HUES48 (cell line): ENCODE results near the gene POMT2.

Source experiments
- H3K27ac ChIP-seq: one replicate; pipeline ENCODE4 v1.7.0; 2013; ENCODE audit warnings: low read depth, low read length, inconsistent platforms
- H3K27me3 ChIP-seq: 2 replicates; pipeline ENCODE4 v1.6.1; 2013; ENCODE audit warnings: mild to moderate bottlenecking, low read length; ENCODE audit not compliant: control insufficient read depth, insufficient read depth
- H3K36me3 ChIP-seq: 2 replicates; pipeline ENCODE4 v1.6.1; 2013; ENCODE audit warnings: low read length; ENCODE audit not compliant: control insufficient read depth, insufficient read depth
- H3K4me1 ChIP-seq: 2 replicates; pipeline ENCODE4 v1.6.1; 2013; ENCODE audit warnings: mild to moderate bottlenecking, low read length; ENCODE audit not compliant: control insufficient read depth, insufficient read depth
- H3K4me3 ChIP-seq: 2 replicates; pipeline ENCODE4 v1.5.1; 2013; ENCODE audit warnings: mild to moderate bottlenecking, low read depth, low read length
- H3K9ac ChIP-seq: 2 replicates; pipeline ENCODE4 v1.6.1; 2013; ENCODE audit warnings: mild to moderate bottlenecking, low read depth, low read length, moderate library complexity
- H3K9me3 ChIP-seq: 2 replicates; pipeline ENCODE4 v1.6.1; 2013; ENCODE audit warnings: low read length; ENCODE audit not compliant: control insufficient read depth, insufficient read depth

Gene POMT2

GRCh38 chr14:77241955-77242354 lies 78.7 kb downstream of the POMT2 start:
- no peaks in the 10 kb centered on the region for H3K27me3 ChIP-seq
- H3K9me3 ChIP-seq, result no peaks in the 10 kb centered on the region
- no peak overlapping the region for H3K4me3 ChIP-seq
- H3K36me3 ChIP-seq, result no peaks in the 10 kb centered on the region
- no peak overlapping the region for H3K27ac ChIP-seq
- H3K9ac ChIP-seq, result no peak overlapping the region
- no peaks in the 10 kb centered on the region for H3K4me1 ChIP-seq

GRCh38 chr14:77240336-77240915 lies 80.3 kb downstream of the POMT2 start:
- no peaks in the 10 kb centered on the region for H3K27me3 ChIP-seq
- H3K4me1 ChIP-seq, result no peaks in the 10 kb centered on the region
- no peaks in the 10 kb centered on the region for H3K9me3 ChIP-seq
- H3K27ac ChIP-seq, result no peak overlapping the region
- no peak overlapping the region for H3K9ac ChIP-seq
- H3K36me3 ChIP-seq, result no peaks in the 10 kb centered on the region
- H3K4me3 ChIP-seq, result no peak overlapping the region

- H3K9me3 ChIP-seq, result no peaks in the 10 kb centered on the region
- no peaks in the 10 kb centered on the region for H3K4me1 ChIP-seq
- H3K9ac ChIP-seq, result no peak overlapping the region
- H3K27ac ChIP-seq, result no peak overlapping the region
- H3K27me3 ChIP-seq, result no peaks in the 10 kb centered on the region
- H3K36me3 ChIP-seq, result no peaks in the 10 kb centered on the region
- H3K4me3 ChIP-seq, result no peak overlapping the region
Measured at GRCh38 chr14:77239412-77239811, 81.3 kb downstream of the POMT2 start.

GRCh38 chr14:77238996-77239395 lies 81.7 kb downstream of the POMT2 start:
- H3K27me3 ChIP-seq, result no peaks in the 10 kb centered on the region
- no peak overlapping the region for H3K9ac ChIP-seq
- no peaks in the 10 kb centered on the region for H3K36me3 ChIP-seq
- H3K4me3 ChIP-seq, result no peak overlapping the region
- no peak overlapping the region for H3K27ac ChIP-seq
- H3K4me1 ChIP-seq, result no peaks in the 10 kb centered on the region
- no peaks in the 10 kb centered on the region for H3K9me3 ChIP-seq

GRCh38 chr14:77238356-77238755 lies 82.3 kb downstream of the POMT2 start:
- no peak overlapping the region for H3K4me3 ChIP-seq
- H3K9ac ChIP-seq, result no peak overlapping the region
- no peaks in the 10 kb centered on the region for H3K36me3 ChIP-seq
- H3K9me3 ChIP-seq, result no peaks in the 10 kb centered on the region
- H3K4me1 ChIP-seq, result no peaks in the 10 kb centered on the region
- no peak overlapping the region for H3K27ac ChIP-seq
- no peaks in the 10 kb centered on the region for H3K27me3 ChIP-seq

GRCh38 chr14:77236814-77237213 lies 83.9 kb downstream of the POMT2 start:
- Histone ChIP-seq H3K27me3 (no peaks in the 10 kb centered on the region), H3K4me1 (no peaks in the 10 kb centered on the region), H3K36me3 (no peaks in the 10 kb centered on the region), H3K9me3 (no peaks in the 10 kb centered on the region), H3K27ac (no peak overlapping the region), H3K4me3 (no peak overlapping the region), H3K9ac (no peak overlapping the region)

GRCh38 chr14:77231721-77232120 lies 89.0 kb downstream of the POMT2 start:
- H3K36me3 ChIP-seq, result no peaks in the 10 kb centered on the region
- no peak overlapping the region for H3K9ac ChIP-seq
- H3K27ac ChIP-seq, result no peak overlapping the region
- no peaks in the 10 kb centered on the region for H3K9me3 ChIP-seq
- H3K4me1 ChIP-seq, result no peaks in the 10 kb centered on the region
- H3K27me3 ChIP-seq, result no peaks in the 10 kb centered on the region
- no peak overlapping the region for H3K4me3 ChIP-seq

GRCh38 chr14:77230914-77231313 lies 89.8 kb downstream of the POMT2 start:
- Histone ChIP-seq H3K4me1 (no peaks in the 10 kb centered on the region), H3K36me3 (no peaks in the 10 kb centered on the region), H3K9me3 (no peaks in the 10 kb centered on the region), H3K4me3 (no peak overlapping the region), H3K27me3 (no peaks in the 10 kb centered on the region), H3K27ac (no peak overlapping the region), H3K9ac (no peak overlapping the region)

GRCh38 chr14:77228056-77228455 lies 92.6 kb downstream of the POMT2 start:
- Histone ChIP-seq H3K9ac (no peak overlapping the region), H3K4me1 (peaks cover 15% of the 10 kb centered on the region; the same call in 1 of the 2 replicates), H3K9me3 (no peaks in the 10 kb centered on the region), H3K4me3 (no peak overlapping the region), H3K36me3 (no peaks in the 10 kb centered on the region), H3K27ac (no peak overlapping the region), H3K27me3 (no peaks in the 10 kb centered on the region)

GRCh38 chr14:77225892-77226557 lies 94.7 kb downstream of the POMT2 start:
- Histone ChIP-seq H3K4me1 (peaks cover 30% of the 10 kb centered on the region), H3K27me3 (no peaks in the 10 kb centered on the region), H3K27ac (no peak overlapping the region), H3K4me3 (no peak overlapping the region), H3K36me3 (no peaks in the 10 kb centered on the region), H3K9ac (no peak overlapping the region), H3K9me3 (no peaks in the 10 kb centered on the region)

- no peaks in the 10 kb centered on the region for H3K27me3 ChIP-seq
- no peaks in the 10 kb centered on the region for H3K36me3 ChIP-seq
- H3K4me1 ChIP-seq, result peaks cover 30% of the 10 kb centered on the region
- no peaks in the 10 kb centered on the region for H3K9me3 ChIP-seq
- H3K9ac ChIP-seq, result no peak overlapping the region
- H3K27ac ChIP-seq, result no peak overlapping the region
- no peak overlapping the region for H3K4me3 ChIP-seq
Measured at GRCh38 chr14:77225254-77225653, 95.4 kb downstream of the POMT2 start.
